ENCODE data around the gene NUP88.

Gene NUP88

GRCh38 chr17:5418858-5419355 is 555 bp downstream of the NUP88 start:
- DNase-seq = peak; percentile 24

- no peak for DNase-seq
These were observed 2.6 kb downstream of the NUP88 start for GRCh38 chr17:5416901-5417300.

GRCh38 chr17:5413682-5414081 is 5.8 kb downstream of the NUP88 start:
- DNase-seq = peak; percentile 87

GRCh38 chr17:5410594-5411272 is 8.7 kb downstream of the NUP88 start:
- no peak for DNase-seq

- DNase-seq = no peak
These were observed 11.3 kb downstream of the NUP88 start for GRCh38 chr17:5408186-5408585.

- DNase-seq = no peak
These were observed 14.1 kb downstream of the NUP88 start for GRCh38 chr17:5405400-5405799.

- peak; percentile 75 for DNase-seq
These were observed 19.7 kb downstream of the NUP88 start for GRCh38 chr17:5399767-5400166.

- no peak for DNase-seq
These were observed 22.9 kb downstream of the NUP88 start for GRCh38 chr17:5396612-5397011.

- DNase-seq = no peak
These were observed 27.8 kb downstream of the NUP88 start for GRCh38 chr17:5391678-5392077.

GRCh38 chr17:5381542-5381941 is 37.9 kb downstream of the NUP88 start:
- DNase-seq = peak; percentile 30

- DNase-seq = no peak
These were observed 38.8 kb downstream of the NUP88 start for GRCh38 chr17:5380491-5381135.

- DNase-seq = no peak
These were observed 39.9 kb downstream of the NUP88 start for GRCh38 chr17:5379351-5380107.

- no peak for DNase-seq
These were observed 40.8 kb downstream of the NUP88 start for GRCh38 chr17:5378566-5379207.

- DNase-seq = no peak
These were observed 46.4 kb downstream of the NUP88 start for GRCh38 chr17:5373112-5373511.

GRCh38 chr17:5370411-5370810 is 49.1 kb downstream of the NUP88 start:
- DNase-seq = no peak

- DNase-seq = no peak
These were observed 53.6 kb downstream of the NUP88 start for GRCh38 chr17:5365831-5366230.

GRCh38 chr17:5364696-5365095 is 54.8 kb downstream of the NUP88 start:
- DNase-seq = no peak

- peak; percentile 73 for DNase-seq
These were observed 55.3 kb downstream of the NUP88 start for GRCh38 chr17:5364156-5364555.

- no peak for DNase-seq
These were observed 57.2 kb downstream of the NUP88 start for GRCh38 chr17:5362162-5362811.

- no peak for DNase-seq
These were observed 58.0 kb downstream of the NUP88 start for GRCh38 chr17:5361426-5361825.

- no peak for DNase-seq
These were observed 63.9 kb downstream of the NUP88 start for GRCh38 chr17:5355421-5356129.

- DNase-seq = no peak
These were observed 64.5 kb downstream of the NUP88 start for GRCh38 chr17:5354886-5355415.
